KOPT-K1 (cell line): ENCODE results near the gene NR2F1-AS1.

Experiments used
- H3K27ac ChIP-seq: fragments of 200-600 bp; sonication (generic); 2 replicates; pipeline ENCODE4 v1.5.1; 2016; ENCODE audit warnings: antibody characterized with exemption, mild to moderate bottlenecking, low read depth, low read length; ENCODE audit not compliant: poor library complexity, severe bottlenecking
- H3K36me3 ChIP-seq: fragments of 200-600 bp; sonication (generic); 2 replicates; pipeline ENCODE4 v1.5.1; 2017; ENCODE audit warnings: antibody characterized with exemption, mild to moderate bottlenecking, low read length, moderate library complexity; ENCODE audit not compliant: insufficient read depth
- H3K9me3 ChIP-seq: fragments of 200-600 bp; sonication (generic); 2 replicates; pipeline ENCODE4 v1.5.1; 2017; ENCODE audit warnings: antibody characterized with exemption, low read length, mild to moderate bottlenecking; ENCODE audit not compliant: insufficient read depth, poor library complexity, severe bottlenecking

Gene NR2F1-AS1

GRCh38 chr5:93598091-93599000 is 17.3 kb upstream of the NR2F1-AS1 start:
- no peaks in the 10 kb centered on the region for H3K9me3 ChIP-seq
- no peaks in the 10 kb centered on the region for H3K36me3 ChIP-seq
- no peak overlapping the region for H3K27ac ChIP-seq

- Histone ChIP-seq H3K9me3 (no peaks in the 10 kb centered on the region), H3K27ac (no peak overlapping the region), H3K36me3 (no peaks in the 10 kb centered on the region)
Observed at GRCh38 chr5:93596676-93597490, 15.9 kb upstream of the NR2F1-AS1 start.

GRCh38 chr5:93596310-93596675 is 15.3 kb upstream of the NR2F1-AS1 start:
- Histone ChIP-seq H3K9me3 (no peaks in the 10 kb centered on the region), H3K36me3 (no peaks in the 10 kb centered on the region), H3K27ac (no peak overlapping the region)

GRCh38 chr5:93595420-93596147 is 14.6 kb upstream of the NR2F1-AS1 start:
- no peaks in the 10 kb centered on the region for H3K9me3 ChIP-seq
- no peaks in the 10 kb centered on the region for H3K36me3 ChIP-seq
- H3K27ac ChIP-seq = no peak overlapping the region

- Histone ChIP-seq H3K36me3 (no peaks in the 10 kb centered on the region), H3K27ac (no peak overlapping the region), H3K9me3 (no peaks in the 10 kb centered on the region)
Observed at GRCh38 chr5:93594591-93595419, 13.8 kb upstream of the NR2F1-AS1 start.

GRCh38 chr5:93593476-93594131 is 12.6 kb upstream of the NR2F1-AS1 start:
- Histone ChIP-seq H3K36me3 (no peaks in the 10 kb centered on the region), H3K27ac (no peak overlapping the region), H3K9me3 (no peaks in the 10 kb centered on the region)

- no peak overlapping the region for H3K27ac ChIP-seq
- H3K9me3 ChIP-seq = no peaks in the 10 kb centered on the region
- no peaks in the 10 kb centered on the region for H3K36me3 ChIP-seq
Observed at GRCh38 chr5:93592883-93593282, 11.9 kb upstream of the NR2F1-AS1 start.

- Histone ChIP-seq H3K9me3 (no peaks in the 10 kb centered on the region), H3K27ac (no peak overlapping the region), H3K36me3 (no peaks in the 10 kb centered on the region)
Observed at GRCh38 chr5:93591323-93591945, 10.4 kb upstream of the NR2F1-AS1 start.

GRCh38 chr5:93590493-93590892 is 9.5 kb upstream of the NR2F1-AS1 start:
- H3K27ac ChIP-seq = no peak overlapping the region
- H3K36me3 ChIP-seq = no peaks in the 10 kb centered on the region

GRCh38 chr5:93589829-93590215 is 8.8 kb upstream of the NR2F1-AS1 start:
- no peaks in the 10 kb centered on the region for H3K36me3 ChIP-seq
- H3K27ac ChIP-seq = no peak overlapping the region
- H3K9me3 ChIP-seq = no peaks in the 10 kb centered on the region

More at GRCh38 chr5:93590493-93590892, 9.5 kb upstream of the NR2F1-AS1 start:
- no peaks in the 10 kb centered on the region for H3K9me3 ChIP-seq

GRCh38 chr5:93589152-93589828 is 8.3 kb upstream of the NR2F1-AS1 start:
- no peaks in the 10 kb centered on the region for H3K9me3 ChIP-seq
- H3K36me3 ChIP-seq = no peaks in the 10 kb centered on the region
- no peak overlapping the region for H3K27ac ChIP-seq

- no peak overlapping the region for H3K27ac ChIP-seq
- H3K9me3 ChIP-seq = no peaks in the 10 kb centered on the region
- no peaks in the 10 kb centered on the region for H3K36me3 ChIP-seq
Observed at GRCh38 chr5:93588352-93589151, 7.5 kb upstream of the NR2F1-AS1 start.
